ENCODE measurements around the gene FGG.

GRCh38 chr4:154597798-154598774 is 14.4 kb downstream of the FGG start:
- no peak for TF ChIP-seq CTCF (IDR thresholded peaks at IDR 0.05)
- TF ChIP-seq ZFX (IDR thresholded peaks at IDR 0.05; ENCODE audit: borderline replicate concordance): no peak

Measured in 22Rv1 (cell line).